HG03432 (cell line): ENCODE data around the gene FOXD4L1.
"Not testable (repeated sequence)": the region's sequence is repeated elsewhere in the genome, so short reads cannot be mapped to it uniquely, and the experiment has no call there.

Source experiments
- ATAC-seq: cut with Tn5 transposase; IDR thresholded peaks from one replicate; pipeline ENCODE4 v1.9.1; 2021; ENCODE audit warnings: mild to moderate bottlenecking, moderate library complexity; ENCODE audit not compliant: unreplicated experiment

The FOXD4L1 gene

GRCh38 chr2:113498365-113498764 lies at the start of gene FOXD4L1:
FOXD4L1 (plus strand) TSS chr2:113498665; CDS start chr2:113499257, 592 bp downstream.
- not testable (repeated sequence) for ATAC-seq

GRCh38 chr2:113465770-113466169 lies 32.7 kb upstream of the FOXD4L1 start:
- not testable (repeated sequence) for ATAC-seq

DNA sequence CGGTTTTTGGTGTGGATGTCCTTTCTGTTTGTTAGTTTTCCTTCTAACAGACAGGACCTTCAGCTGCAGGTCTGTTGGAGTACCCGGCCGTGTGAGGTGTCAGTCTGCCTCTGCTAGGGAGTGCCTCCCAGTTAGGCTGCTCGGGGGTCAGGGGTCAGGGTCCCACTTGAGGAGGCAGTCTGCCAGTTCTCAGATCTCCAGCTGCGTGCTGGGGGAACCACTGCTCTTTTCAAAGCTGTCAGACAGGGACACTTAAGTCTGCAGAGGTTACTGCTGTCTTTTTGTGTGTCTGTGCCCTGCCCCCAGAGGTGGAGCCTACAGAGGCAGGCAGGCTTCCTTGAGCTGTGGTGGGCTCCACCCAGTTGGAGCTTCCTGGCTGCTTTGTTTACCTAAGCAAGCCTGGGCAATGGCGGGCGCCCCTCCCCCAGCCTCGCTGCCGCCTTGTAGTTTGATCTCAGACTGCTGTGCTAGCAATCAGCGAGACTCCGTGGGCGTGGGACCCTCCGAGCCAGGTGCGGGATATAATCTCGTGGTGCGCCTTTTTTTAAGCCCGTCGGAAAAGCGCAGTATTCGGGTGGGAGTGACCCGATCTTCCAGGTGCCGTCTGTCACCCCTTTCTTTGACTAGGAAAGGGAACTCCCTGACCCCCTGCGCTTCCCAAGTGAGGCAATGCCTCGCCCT lies 21.6 kb upstream of the FOXD4L1 start:
- ATAC-seq, result not testable (repeated sequence)

DNA sequence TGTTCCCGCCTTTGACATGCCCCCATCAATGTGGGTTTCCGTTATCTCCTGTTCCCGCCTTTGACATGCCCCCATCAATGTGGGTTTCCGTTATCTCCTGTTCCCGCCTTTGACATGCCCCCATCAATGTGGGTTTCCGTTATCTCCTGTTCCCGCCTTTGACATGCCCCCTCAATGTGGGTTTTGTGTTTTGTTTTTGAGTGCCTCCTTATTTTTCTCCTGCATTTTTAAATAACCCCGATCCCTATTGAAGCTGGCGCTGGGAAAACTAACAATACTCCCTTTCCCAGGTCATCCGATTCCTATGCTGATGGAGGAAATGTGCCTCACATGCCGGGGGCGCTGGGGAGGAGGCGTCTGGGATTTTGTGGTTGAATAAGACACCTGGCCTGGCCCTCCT lies 1.9 kb upstream of the FOXD4L1 start:
- ATAC-seq, result not testable (repeated sequence)

- not testable (repeated sequence) for ATAC-seq
Measured at GRCh38 chr2:113499019-113499885, 787 bp downstream of the FOXD4L1 start.

GRCh38 chr2:113499886-113500722 lies 1.6 kb downstream of the FOXD4L1 start:
- not testable (repeated sequence) for ATAC-seq

GRCh38 chr2:113500723-113501038 lies 2.2 kb downstream of the FOXD4L1 start:
- ATAC-seq, result not testable (repeated sequence)

DNA sequence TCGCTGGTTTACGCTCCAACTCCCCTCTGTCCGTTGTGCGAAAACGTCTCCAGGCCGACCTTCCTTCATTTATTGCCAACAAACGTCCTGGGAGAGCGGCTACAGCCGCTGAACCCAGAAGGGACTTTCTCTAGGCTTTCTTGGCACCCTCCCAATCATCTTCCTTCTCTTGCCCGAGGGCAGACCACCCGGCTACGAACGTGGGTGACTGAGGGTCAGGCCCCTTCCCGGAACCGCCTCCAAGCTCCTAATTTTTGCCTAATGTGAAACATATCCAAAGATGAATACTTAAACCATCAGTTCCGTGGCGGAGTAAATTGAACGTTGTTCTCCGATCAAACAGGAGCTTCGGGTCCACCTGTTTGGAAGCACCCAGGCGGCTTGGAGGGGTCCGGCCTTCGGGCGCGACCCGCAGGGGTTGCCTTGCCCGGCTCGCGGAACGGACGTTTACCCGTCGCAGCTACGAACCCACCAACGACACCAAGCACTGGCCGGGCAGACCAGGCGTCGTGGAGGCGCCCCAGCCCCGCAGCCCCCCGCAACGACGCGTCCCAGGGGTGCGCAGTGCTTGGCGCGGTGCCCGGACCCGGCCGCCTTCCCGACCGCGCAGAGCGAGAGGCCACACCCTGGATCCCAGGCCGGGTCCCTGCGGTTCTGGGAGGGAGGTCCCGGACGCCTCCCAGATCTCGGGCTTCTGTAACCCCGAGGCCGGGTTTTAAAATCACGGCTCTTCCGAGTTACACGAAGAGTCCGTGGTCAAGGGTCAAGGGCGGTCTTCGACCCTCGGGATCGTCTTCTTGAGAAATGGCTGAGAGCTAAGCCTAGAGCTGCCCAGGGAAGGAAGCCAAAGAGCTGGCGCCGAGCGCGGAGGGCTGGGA lies 4.0 kb downstream of the FOXD4L1 start:
- ATAC-seq, result peak; percentile 25

DNA sequence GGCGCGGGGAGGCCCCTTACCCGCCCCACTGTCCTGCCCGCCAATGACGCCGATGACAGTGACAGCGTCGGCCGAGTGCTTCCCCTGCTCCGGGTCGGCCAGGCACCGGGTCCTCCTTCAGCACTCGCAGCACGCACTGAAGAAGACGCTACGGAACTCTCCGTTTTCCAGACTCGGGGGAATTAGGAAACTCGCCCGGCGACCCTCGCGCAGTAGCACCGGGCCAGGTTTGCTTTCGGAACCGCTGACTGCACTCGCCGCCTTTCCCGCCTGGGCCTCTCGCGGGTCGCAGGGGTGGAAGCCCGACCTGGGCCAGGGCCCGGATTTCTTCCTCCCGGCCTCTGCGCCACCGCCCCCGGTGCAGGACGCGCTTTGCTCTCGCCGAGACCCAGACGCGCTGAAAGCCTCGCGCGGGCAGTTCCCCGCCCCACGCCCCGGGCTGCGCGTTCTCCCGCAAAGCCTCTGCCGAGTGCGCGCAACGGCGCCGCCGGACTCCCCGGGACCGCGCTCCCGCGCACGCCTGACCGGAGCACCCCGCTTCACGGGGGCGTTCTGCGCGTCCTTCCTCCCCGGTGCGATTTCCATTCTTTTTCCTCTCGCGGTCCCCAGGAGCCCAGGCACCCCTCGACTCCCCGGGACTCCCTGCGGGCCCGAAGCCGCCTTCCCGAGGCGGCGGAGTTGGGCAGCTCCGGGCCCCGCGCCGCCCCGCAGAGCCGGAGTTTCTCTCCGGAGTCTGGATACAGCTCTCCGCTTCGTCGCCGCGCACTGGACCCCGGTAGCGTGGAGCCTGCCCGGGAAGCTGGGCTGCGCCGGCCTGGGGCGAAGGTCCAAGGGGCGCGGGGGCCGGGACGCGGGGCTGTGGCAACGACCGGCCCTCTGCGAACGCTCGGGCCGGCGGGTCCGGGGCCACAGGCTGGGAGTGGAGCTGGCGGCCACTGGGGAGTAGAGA lies 4.9 kb downstream of the FOXD4L1 start:
- ATAC-seq, result peak; percentile 75

GRCh38 chr2:113504081-113504480 lies 5.6 kb downstream of the FOXD4L1 start:
- not testable (repeated sequence) for ATAC-seq

DNA sequence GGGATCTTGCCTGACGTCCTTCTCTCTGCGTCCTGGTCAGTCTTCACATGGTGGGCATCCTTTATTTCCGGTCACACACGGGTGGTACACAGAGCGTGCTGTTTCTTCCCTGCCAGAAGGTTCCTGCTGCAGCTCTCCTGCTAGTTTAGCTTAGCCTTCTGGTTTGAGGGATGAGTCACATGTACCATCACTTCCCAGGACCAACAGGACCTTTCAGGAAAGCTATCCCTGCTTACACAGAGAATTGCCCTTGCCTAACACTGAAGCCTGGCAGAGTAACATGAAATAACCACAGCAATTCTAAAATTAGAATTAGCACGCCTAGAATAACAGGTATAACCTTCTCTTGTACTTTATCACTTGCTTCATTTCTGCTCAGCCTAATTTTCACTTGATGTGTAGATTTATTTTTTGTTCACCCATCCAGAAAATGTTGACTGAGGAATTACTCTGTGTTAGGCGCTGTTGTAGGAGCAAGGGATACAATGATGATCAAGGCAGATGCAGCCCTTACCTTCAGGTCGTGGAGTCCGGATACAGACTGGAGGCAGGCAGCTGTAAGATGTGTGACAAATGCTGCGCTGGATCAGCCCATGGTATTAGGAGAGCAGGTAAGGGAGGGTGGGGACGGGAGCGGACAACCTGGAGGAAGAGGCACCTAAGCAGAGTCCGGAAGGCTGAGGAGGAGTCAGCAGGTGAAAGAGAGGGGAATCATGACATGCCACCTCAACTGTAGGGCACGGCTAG lies 9.1 kb downstream of the FOXD4L1 start:
- ATAC-seq, result not testable (repeated sequence)

- ATAC-seq, result not testable (repeated sequence)
Measured at GRCh38 chr2:113508187-113508586, 9.7 kb downstream of the FOXD4L1 start.

GRCh38 chr2:113510913-113511312 lies 12.4 kb downstream of the FOXD4L1 start:
- ATAC-seq, result not testable (repeated sequence)

DNA sequence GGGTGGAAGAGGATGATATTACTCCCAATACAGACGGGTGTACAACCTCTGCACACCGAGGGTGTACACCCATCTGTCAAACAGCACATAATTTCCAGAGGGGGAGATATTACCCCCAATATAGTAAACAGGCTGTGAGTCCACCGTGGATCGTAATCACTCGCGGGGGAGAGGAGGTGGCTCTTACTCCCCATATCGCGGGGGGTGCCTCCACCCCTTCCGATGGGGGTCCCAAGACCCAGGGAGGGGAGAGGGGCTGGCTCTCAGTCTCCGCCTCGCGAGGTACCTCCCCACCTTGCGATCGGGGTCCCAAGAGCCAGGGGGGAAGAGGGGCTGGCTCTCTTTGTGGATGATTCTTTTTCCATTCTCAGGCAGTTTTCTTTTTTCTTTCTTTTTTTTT lies 13.4 kb downstream of the FOXD4L1 start:
- ATAC-seq, result not testable (repeated sequence)

DNA sequence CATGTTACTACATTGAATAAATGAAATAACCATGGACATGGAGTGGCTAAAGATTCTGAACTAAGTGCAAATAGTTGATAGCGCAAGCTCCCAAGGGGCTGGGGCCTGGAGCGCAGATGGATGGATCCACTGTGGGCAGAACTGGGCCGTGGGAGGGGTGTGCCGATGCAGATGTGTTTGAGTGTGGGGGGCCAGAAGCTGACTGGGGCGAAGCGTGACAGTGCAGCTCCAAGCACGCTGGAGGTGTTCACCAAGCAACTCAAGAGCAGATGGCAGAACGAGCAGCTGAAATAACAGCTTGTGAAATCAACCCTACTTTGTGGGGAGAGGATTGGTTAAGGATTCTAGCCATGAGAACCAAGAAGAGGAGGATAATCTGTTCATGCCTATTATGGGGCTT lies 17.0 kb downstream of the FOXD4L1 start:
- ATAC-seq, result not testable (repeated sequence)

DNA sequence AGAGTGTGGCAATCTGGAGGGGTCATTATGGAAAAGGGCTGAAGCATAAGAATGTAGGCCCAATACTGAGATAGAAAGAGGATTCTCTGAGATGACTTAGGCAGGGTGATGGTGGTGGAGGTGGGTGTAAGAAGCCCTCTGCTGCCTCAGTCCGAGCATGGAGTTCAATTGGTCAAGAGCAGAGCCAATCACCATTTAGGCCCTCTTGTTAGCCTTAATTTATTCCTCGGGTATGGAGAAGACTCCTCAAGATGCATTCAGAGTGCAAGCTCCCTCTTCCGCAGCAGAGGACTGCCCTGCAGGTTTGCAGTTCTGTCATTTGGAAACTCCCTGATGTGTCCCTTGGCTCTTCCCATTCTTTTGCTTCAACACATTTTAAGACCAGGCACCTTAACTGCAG lies 17.5 kb downstream of the FOXD4L1 start:
- not testable (repeated sequence) for ATAC-seq

GRCh38 chr2:113517025-113517424 lies 18.6 kb downstream of the FOXD4L1 start:
- not testable (repeated sequence) for ATAC-seq

GRCh38 chr2:113520837-113521236 lies 22.4 kb downstream of the FOXD4L1 start:
- not testable (repeated sequence) for ATAC-seq
